HepG2 (cell line): ENCODE results near the gene CPPED1. TPM values are rescaled to one million over a fixed set of nuclear protein-coding genes. Genes with fewer than 3 reads are reported as not detected.
A peak's percentile ranks its signal among the peaks of the same experiment; 100 is the strongest.

ENCODE experiments used
- AKAP8 ChIP-seq: sonication (generic); formaldehyde crosslinking; IDR thresholded peaks from 2 replicates; pipeline ENCODE4 v1.5.1; 2020; ENCODE audit warnings: mild to moderate bottlenecking, missing genetic modification reagents
- FOXA1 ChIP-seq, 2 experiments: fragments of 450-650 bp in 1 of 2; sonication (generic) in 1 of 2; formaldehyde crosslinking in 1 of 2; IDR thresholded peaks; 2 replicates each; pipeline versions ENCODE4 v1.4.0 to v1.6.1; 2016 to 2020; ENCODE audit warnings: missing genetic modification reagents in 1 of 2
- GTF3A ChIP-seq: sonication (generic); formaldehyde crosslinking; conservative IDR thresholded peaks from 2 replicates; pipeline ENCODE4 v1.4.0; 2020; ENCODE audit warnings: mild to moderate bottlenecking, missing genetic modification reagents
- HDAC1 ChIP-seq: sonication (generic); formaldehyde crosslinking; IDR thresholded peaks from 2 replicates; pipeline ENCODE4 v1.5.1; 2020; ENCODE audit warnings: mild to moderate bottlenecking, missing genetic modification reagents
- HNF4A ChIP-seq: sonication (generic); formaldehyde crosslinking; IDR thresholded peaks from 2 replicates; pipeline ENCODE4 v1.4.0; 2020; ENCODE audit warnings: missing genetic modification reagents
- HNRNPH1 ChIP-seq: fragments of 200-400 bp; formaldehyde crosslinking; optimal IDR thresholded peaks from 2 replicates; pipeline ENCODE3; 2017; ENCODE audit warnings: mild to moderate bottlenecking, low read depth, low read length
- KAT8 ChIP-seq: IDR thresholded peaks from 2 replicates; pipeline ENCODE4 v1.6.1; 2016; ENCODE audit warnings: missing genetic modification reagents, missing compliant biosample characterization
- MXD4 ChIP-seq: IDR thresholded peaks from 2 replicates; pipeline ENCODE4 v1.6.1; 2016; ENCODE audit warnings: mild to moderate bottlenecking, missing biosample characterization, missing genetic modification reagents
- SCMH1 ChIP-seq: sonication (generic); formaldehyde crosslinking; IDR thresholded peaks from 2 replicates; pipeline ENCODE4 v1.9.0; 2021; ENCODE audit warnings: missing genetic modification reagents, mild to moderate bottlenecking, borderline replicate concordance
- SRSF1 ChIP-seq: fragments of 200-400 bp; formaldehyde crosslinking; optimal IDR thresholded peaks from 2 replicates; pipeline ENCODE3; 2017; ENCODE audit warnings: mild to moderate bottlenecking, low read depth, low read length, moderate library complexity
- STAG1 ChIP-seq: sonication (generic); formaldehyde crosslinking; IDR thresholded peaks from 2 replicates; pipeline ENCODE4 v1.4.0; 2020; ENCODE audit warnings: missing genetic modification reagents
- TOE1 ChIP-seq: sonication (generic); formaldehyde crosslinking; IDR thresholded peaks from 2 replicates; pipeline ENCODE4 v1.4.0; 2020; ENCODE audit warnings: mild to moderate bottlenecking, missing genetic modification reagents
- ZFP1 ChIP-seq: IDR thresholded peaks from 2 replicates; pipeline ENCODE4 v1.6.1; 2016
- ZFP36 ChIP-seq: fragments of 150-350 bp; IDR thresholded peaks from 2 replicates; pipeline ENCODE4 v1.6.1; 2018; ENCODE audit warnings: borderline replicate concordance, low read length, low read depth; ENCODE audit not compliant: partially characterized antibody
- ZNF205 ChIP-seq: IDR thresholded peaks from 2 replicates; pipeline ENCODE4 v1.6.1; 2018; ENCODE audit warnings: missing biosample characterization, missing genetic modification reagents
- ZZZ3 ChIP-seq: sonication (generic); formaldehyde crosslinking; IDR thresholded peaks from 2 replicates; pipeline ENCODE4 v1.4.0; 2020; ENCODE audit warnings: missing genetic modification reagents, mild to moderate bottlenecking, borderline replicate concordance
- polyA plus RNA-seq, 8 experiments: library from polyadenylated mRNA; depleted of rRNA in 3 of 8; stranded (reverse) in 7 of 8; unstranded in 1 of 8; fragments of >200 nt; fragmentation: Illumina TruSeq in 4 of 8; extraction: Trizol in 4 of 8; gene quantifications; 2 replicates each; pipeline versions ENCODE4 v1.2.1 to v1.2.3, GENCODE V29; 2011 to 2016; ENCODE audit warnings: low read depth in 4 of 8, missing spikeins in 1 of 8, mixed read lengths in 1 of 8; ENCODE audit not compliant: insufficient read depth in 1 of 8
- total RNA-seq, 5 experiments: library from RNA; depleted of rRNA; stranded (reverse); fragments of >200 nt; fragmentation: Illumina TruSeq; extraction: Trizol; gene quantifications; 2 replicates each; pipeline ENCODE4 v1.2.3, GENCODE V29; 2016; ENCODE audit warnings: low read depth in 1 of 5
- TF ChIP-seq, protein P1 (sequence below): IDR thresholded peaks from 2 replicates; pipeline ENCODE4 v1.6.1; 2012; ENCODE audit warnings: low read depth, low read length, improper control_type of control experiment
- TF ChIP-seq, protein P2 (sequence below): sonication (generic); formaldehyde crosslinking; IDR thresholded peaks from 2 replicates; pipeline ENCODE4 v1.4.0; 2020; ENCODE audit warnings: missing genetic modification reagents, borderline replicate concordance
- TF ChIP-seq, protein P3 (sequence below): sonication (generic); formaldehyde crosslinking; IDR thresholded peaks from 2 replicates; pipeline ENCODE4 v1.4.0; 2020; ENCODE audit warnings: low read depth, mild to moderate bottlenecking, missing genetic modification reagents
- TF ChIP-seq, protein P4 (sequence below): sonication (generic); formaldehyde crosslinking; IDR thresholded peaks from 2 replicates; pipeline ENCODE4 v1.5.0; 2020; ENCODE audit warnings: mild to moderate bottlenecking, missing genetic modification reagents, moderate library complexity
- TF ChIP-seq, protein P5 (sequence below): sonication (generic); formaldehyde crosslinking; IDR thresholded peaks from 2 replicates; pipeline ENCODE4 v1.8.0; 2022; ENCODE audit warnings: missing genetic modification reagents, low read depth, mild to moderate bottlenecking, borderline replicate concordance

The CPPED1 gene
- total and polyA plus RNA-seq, 2 of the 13 experiments (the other 11 are each of a cell fraction or from before 2014, with no cell fraction given) = 66.6 to 71.3 TPM

DNA sequence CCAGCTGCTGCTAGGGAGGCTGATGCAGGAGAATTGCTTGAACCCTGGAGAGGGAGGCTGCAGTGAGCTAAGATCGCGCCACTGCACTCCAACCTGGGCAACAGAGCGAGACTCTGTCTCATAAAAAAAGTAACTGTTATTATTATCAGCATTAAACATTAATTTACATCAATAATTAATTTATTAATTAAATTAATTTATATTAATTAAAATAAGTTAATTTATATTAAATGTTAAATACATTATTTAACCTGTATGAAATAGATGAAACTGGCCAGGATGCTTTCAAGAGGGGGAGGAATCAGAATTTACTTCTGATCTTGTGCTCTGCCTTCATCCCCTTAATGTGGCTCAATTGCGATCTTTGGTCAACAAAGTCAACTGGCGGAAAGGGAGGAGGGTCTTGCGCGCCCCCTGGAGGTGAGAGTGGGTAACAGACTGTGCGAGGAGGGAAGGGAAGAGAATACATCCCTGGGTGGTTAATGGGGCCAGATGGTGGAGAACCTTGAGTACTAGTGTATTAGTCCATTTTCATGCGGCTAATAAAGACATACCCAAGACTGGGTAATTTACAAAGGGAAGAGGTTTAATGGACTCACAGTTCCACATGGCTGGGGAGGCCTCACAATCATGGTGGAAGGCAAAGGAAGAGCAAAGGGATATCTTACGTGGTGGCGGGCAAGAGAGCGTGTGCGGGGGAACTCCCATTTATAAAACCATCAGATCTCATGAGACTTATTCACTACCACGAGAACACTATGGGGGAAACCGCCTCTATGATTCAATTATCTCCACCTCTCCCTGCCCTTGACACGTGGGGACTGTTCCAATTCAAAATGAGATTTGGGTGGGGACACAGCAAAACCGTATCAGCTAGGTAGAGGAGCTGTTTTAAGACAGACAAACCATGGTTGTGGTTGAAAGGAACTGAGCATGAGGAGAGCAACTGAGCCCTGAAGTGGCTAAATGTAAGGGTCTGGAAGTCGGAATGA, 15.7 kb upstream of the CPPED1 start (continued):
- TF ChIP-seq, protein P1, sequence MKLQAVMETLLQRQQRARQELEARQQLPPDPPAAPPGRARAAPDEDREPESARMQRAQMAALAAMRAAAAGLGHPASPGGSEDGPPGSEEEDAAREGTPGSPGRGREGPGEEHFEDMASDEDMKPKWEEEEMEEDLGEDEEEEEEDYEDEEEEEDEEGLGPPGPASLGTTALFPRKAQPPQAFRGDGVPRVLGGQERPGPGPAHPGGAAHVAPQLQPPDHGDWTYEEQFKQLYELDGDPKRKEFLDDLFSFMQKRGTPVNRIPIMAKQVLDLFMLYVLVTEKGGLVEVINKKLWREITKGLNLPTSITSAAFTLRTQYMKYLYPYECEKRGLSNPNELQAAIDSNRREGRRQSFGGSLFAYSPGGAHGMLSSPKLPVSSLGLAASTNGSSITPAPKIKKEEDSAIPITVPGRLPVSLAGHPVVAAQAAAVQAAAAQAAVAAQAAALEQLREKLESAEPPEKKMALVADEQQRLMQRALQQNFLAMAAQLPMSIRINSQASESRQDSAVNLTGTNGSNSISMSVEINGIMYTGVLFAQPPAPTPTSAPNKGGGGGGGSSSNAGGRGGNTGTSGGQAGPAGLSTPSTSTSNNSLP = peak; percentile 81
- no peak for TF ChIP-seq SCMH1 (CRISPR knock-in tag)
- peak; percentile 98 for TF ChIP-seq STAG1 (CRISPR knock-in tag)
- TF ChIP-seq HNRNPH1 = no peak
- TF ChIP-seq HNF4A (CRISPR knock-in tag) = peak; percentile 73
- no peak for TF ChIP-seq GTF3A (CRISPR knock-in tag)
- TF ChIP-seq ZZZ3 (CRISPR knock-in tag) = 0 out of 2 replicates have a peak, but pooled peaks have one; percentile 9
- TF ChIP-seq SRSF1 = no peak
- TF ChIP-seq AKAP8 = no peak
- peak; percentile 7 for TF ChIP-seq ZFP36
- TF ChIP-seq, protein P2, sequence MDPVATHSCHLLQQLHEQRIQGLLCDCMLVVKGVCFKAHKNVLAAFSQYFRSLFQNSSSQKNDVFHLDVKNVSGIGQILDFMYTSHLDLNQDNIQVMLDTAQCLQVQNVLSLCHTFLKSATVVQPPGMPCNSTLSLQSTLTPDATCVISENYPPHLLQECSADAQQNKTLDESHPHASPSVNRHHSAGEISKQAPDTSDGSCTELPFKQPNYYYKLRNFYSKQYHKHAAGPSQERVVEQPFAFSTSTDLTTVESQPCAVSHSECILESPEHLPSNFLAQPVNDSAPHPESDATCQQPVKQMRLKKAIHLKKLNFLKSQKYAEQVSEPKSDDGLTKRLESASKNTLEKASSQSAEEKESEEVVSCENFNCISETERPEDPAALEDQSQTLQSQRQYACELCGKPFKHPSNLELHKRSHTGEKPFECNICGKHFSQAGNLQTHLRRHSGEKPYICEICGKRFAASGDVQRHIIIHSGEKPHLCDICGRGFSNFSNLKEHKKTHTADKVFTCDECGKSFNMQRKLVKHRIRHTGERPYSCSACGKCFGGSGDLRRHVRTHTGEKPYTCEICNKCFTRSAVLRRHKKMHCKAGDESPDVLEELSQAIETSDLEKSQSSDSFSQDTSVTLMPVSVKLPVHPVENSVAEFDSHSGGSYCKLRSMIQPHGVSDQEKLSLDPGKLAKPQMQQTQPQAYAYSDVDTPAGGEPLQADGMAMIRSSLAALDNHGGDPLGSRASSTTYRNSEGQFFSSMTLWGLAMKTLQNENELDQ (CRISPR knock-in tag) = peak; percentile 31; the same call in 1 of the 2 replicates
- 0 out of 2 replicates have a peak, but pooled peaks have one; percentile 13 for TF ChIP-seq ZNF205
- TF ChIP-seq, protein P3, sequence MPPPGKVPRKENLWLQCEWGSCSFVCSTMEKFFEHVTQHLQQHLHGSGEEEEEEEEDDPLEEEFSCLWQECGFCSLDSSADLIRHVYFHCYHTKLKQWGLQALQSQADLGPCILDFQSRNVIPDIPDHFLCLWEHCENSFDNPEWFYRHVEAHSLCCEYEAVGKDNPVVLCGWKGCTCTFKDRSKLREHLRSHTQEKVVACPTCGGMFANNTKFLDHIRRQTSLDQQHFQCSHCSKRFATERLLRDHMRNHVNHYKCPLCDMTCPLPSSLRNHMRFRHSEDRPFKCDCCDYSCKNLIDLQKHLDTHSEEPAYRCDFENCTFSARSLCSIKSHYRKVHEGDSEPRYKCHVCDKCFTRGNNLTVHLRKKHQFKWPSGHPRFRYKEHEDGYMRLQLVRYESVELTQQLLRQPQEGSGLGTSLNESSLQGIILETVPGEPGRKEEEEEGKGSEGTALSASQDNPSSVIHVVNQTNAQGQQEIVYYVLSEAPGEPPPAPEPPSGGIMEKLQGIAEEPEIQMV (CRISPR knock-in tag) = peak; percentile 57; the same call in 1 of the 2 replicates
- TF ChIP-seq, protein P4, sequence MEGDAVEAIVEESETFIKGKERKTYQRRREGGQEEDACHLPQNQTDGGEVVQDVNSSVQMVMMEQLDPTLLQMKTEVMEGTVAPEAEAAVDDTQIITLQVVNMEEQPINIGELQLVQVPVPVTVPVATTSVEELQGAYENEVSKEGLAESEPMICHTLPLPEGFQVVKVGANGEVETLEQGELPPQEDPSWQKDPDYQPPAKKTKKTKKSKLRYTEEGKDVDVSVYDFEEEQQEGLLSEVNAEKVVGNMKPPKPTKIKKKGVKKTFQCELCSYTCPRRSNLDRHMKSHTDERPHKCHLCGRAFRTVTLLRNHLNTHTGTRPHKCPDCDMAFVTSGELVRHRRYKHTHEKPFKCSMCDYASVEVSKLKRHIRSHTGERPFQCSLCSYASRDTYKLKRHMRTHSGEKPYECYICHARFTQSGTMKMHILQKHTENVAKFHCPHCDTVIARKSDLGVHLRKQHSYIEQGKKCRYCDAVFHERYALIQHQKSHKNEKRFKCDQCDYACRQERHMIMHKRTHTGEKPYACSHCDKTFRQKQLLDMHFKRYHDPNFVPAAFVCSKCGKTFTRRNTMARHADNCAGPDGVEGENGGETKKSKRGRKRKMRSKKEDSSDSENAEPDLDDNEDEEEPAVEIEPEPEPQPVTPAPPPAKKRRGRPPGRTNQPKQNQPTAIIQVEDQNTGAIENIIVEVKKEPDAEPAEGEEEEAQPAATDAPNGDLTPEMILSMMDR (CRISPR knock-in tag) = peak; percentile 97
- no peak for TF ChIP-seq TOE1 (CRISPR knock-in tag)
- peak; percentile 34; the same call in 1 of the 2 replicates for TF ChIP-seq KAT8
- TF ChIP-seq HDAC1 (CRISPR knock-in tag) = no peak
- TF ChIP-seq FOXA1 (IDR thresholded peaks at IDR 0.05) = no peak
- TF ChIP-seq FOXA1 (CRISPR knock-in tag; IDR thresholded peaks at IDR 0.05) = peak; percentile 93
- TF ChIP-seq, protein P5, sequence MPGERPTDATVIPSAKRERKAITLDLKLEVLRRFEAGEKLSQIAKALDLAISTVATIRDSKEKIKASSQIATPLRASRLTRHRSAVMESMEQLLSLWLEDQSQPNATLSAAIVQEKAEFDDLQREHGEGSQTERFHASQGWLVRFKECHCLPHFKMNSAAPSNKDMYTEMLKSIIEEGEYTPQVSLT (CRISPR knock-in tag) = no peak
- no peak for TF ChIP-seq MXD4 (CRISPR knock-in tag)
- no peak for TF ChIP-seq ZFP1 (CRISPR knock-in tag)
